Mammary microvascular endothelial cell (primary cell): ENCODE data around the gene HHEX. TPM values are rescaled to one million over a fixed set of nuclear protein-coding genes. Genes with fewer than 3 reads are reported as not detected.

ENCODE experiments used
- total RNA-seq: library from RNA; depleted of rRNA; stranded (reverse); fragments of >200 nt; gene quantifications from 2 replicates; pipeline ENCODE4 v1.2.3, GENCODE V29; 2015

Gene HHEX
- total RNA-seq: 42.2 and 53.2 TPM in 2 replicates

GRCh38 chr10:92689663-92690210 lies at the start of gene HHEX:
Gene HHEX, plus strand, starts transcription at chr10:92689955. Its CDS starts 32 bp downstream, at chr10:92689987.

Other genes with a start within 250 kb of the HHEX start
- 24.5 and 28.6 TPM in 2 replicates for gene IDE, start 115.9 kb upstream of the HHEX start, total RNA-seq
- gene KIF11, start 96.8 kb upstream of the HHEX start, total RNA-seq: 31.3 and 35.1 TPM in 2 replicates
- 55.8 and 59.2 TPM in 2 replicates for gene EXOC6, start 158.6 kb downstream of the HHEX start, total RNA-seq